ENCODE results near the gene LRRC74B. TPM values are rescaled to one million over a fixed set of nuclear protein-coding genes. Genes with fewer than 3 reads are reported as not detected.

Gene LRRC74B
- total and polyA plus RNA-seq, 9 donors, result 0.02 to 3.0 (median 0.31) TPM; not detected in 3

DNA sequence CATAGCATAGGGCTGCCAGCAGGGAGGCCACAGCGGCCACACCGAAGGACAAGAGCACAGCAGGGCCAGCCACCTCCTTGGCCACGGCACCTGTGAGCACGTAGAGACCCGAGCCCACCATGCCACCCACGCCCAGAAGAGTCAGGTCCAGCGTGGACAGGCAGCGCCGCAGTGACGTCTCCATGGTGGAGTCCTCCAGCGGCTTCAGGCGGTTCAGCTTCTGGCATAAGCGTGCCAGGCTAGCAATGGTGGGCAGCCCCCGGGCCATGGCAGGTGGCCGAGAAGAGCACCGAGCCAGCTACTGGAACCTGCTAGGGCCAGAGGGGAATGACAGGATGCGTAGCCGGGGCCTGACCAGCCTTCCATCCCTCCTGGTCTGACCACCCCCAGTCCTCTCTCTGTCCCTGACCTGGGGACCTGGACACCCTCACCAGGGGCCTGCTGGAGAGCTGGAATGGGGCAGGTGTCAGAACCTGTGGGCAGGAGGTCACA lies 14.2 kb upstream of the LRRC74B start:
- 78 to 91% (median 84%) methylated on average over 10 to 18 of the region's 18 CpGs for WGBS, 3 donors
- no peak overlapping the region for H3K27ac ChIP-seq
- H3K36me3 ChIP-seq, result no peaks in the 10 kb centered on the region
- TF ChIP-seq, protein P1, sequence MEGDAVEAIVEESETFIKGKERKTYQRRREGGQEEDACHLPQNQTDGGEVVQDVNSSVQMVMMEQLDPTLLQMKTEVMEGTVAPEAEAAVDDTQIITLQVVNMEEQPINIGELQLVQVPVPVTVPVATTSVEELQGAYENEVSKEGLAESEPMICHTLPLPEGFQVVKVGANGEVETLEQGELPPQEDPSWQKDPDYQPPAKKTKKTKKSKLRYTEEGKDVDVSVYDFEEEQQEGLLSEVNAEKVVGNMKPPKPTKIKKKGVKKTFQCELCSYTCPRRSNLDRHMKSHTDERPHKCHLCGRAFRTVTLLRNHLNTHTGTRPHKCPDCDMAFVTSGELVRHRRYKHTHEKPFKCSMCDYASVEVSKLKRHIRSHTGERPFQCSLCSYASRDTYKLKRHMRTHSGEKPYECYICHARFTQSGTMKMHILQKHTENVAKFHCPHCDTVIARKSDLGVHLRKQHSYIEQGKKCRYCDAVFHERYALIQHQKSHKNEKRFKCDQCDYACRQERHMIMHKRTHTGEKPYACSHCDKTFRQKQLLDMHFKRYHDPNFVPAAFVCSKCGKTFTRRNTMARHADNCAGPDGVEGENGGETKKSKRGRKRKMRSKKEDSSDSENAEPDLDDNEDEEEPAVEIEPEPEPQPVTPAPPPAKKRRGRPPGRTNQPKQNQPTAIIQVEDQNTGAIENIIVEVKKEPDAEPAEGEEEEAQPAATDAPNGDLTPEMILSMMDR (IDR thresholded peaks at IDR 0.05), result no peak
- no peak for TF ChIP-seq EP300 (IDR thresholded peaks at IDR 0.05)
- TF ChIP-seq POLR2A (IDR thresholded peaks at IDR 0.05), result no peak
- intact Hi-C loops (cut with DNase I), result no loop called here
- peaks cover 10% of the 10 kb centered on the region for H3K4me1 ChIP-seq (ENCODE audit: insufficient read depth)
- no peaks in the 10 kb centered on the region for H3K9me3 ChIP-seq
- H3K4me3 ChIP-seq, result no peak overlapping the region
- DNase-seq, result no peak
- H3K27me3 ChIP-seq, result no peaks in the 10 kb centered on the region

DNA sequence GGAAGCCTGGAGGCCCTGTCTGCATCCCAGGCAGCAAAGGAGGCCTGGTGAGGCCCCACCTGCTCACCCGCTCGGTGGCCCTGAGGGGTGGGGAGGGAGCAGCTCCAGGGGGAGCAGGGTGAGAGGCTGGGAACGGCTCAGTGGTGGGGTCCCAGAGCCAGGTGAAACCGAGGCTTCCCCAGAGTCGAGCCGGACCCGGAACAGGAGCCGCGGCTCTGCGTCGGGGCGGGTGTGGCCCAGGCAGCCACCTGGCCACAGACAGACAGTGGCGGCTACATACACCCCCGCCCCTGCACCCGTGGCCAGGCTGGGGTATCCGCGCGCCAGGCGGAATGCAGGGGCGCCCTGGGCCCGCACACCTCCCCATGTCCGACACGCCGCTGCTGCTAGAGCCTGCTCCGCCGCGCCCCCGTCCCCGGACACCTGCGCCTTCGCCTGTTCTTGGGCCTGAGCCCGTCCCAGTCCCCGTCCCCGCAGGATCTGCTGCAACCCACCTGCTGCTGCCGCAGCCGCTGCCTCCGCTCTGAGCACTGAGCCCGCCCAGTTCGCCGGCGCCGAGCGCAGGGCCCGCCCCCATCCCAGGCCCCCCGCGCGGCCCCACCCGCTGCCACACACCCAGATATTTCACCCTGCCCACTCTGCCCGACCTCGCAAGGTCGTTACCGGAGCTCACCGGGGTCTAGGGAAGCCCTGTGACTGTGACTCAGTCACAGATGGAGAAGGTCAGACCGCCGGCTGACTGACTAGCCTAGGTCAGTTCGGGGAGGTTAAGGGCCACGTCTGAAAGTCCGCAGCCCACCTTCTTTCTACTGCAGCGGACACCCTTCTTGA lies 13.5 kb upstream of the LRRC74B start, which contains the start of gene SLC7A4:
TSS of gene SLC7A4 (minus strand) at position 525 of the 831 bp plus-strand sequence. CDS start 749 bp downstream, outside the sequence.
- Histone ChIP-seq H3K36me3 (no peaks in the 10 kb centered on the region), H3K27me3 (no peaks in the 10 kb centered on the region), H3K4me3 (peak within 1 kb of the TSS; percentile 19), H3K4me1 (ENCODE audit: insufficient read depth) (peaks cover 8% of the 10 kb centered on the region), H3K27ac (no peak within 1 kb of the TSS), H3K9me3 (no peaks in the 10 kb centered on the region)
- TF ChIP-seq POLR2A (IDR thresholded peaks at IDR 0.05) (no peak), EP300 (IDR thresholded peaks at IDR 0.05) (no peak)
- TF ChIP-seq, protein P1 (IDR thresholded peaks at IDR 0.05), result no peak
- intact Hi-C loops (cut with DNase I), result no loop called here
- 5 to 7% (median 7%) methylated on average over 30 to 59 of the region's 59 CpGs for WGBS, 3 donors
- peak in 1 of 5 donors; percentile 62 for DNase-seq

DNA sequence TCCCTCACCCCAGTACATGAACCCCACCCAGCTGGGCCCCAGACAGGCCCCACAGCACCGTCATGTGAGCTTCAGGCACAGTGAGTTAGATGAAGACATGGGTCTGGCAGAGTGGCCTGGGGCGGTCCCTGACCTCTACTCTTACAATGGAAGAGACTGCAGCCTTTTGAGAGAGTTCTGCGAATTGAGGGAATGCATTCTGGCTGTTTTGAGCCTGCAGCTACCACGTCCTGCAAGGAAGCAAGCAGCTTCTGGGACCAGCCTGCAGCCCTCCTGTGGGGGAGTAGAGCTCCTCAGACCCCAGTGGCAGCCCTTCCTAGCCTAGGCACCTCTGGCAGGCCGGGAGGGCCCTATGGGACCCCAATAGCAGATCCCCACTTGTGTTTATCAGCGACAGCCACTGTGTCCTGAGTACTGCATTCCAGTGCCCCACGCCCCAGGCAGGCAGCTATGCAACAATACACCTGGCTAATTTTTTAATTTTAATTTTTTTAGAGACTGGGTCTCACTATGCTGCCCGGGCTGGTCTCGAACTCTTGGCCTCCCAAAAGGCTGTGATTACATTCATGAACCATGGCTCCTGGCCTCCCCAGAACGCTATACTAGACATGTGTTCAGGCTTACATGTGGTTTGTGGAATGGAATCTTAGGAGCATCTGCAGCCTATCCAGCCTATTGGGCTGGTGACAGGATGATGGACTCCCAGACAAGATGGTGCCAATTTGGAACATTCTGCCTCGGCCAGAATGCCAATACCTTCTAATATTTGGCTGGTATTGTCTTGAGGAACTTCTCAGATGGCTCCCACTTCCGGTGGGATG lies 12.7 kb upstream of the LRRC74B start:
- Histone ChIP-seq H3K27me3 (no peaks in the 10 kb centered on the region), H3K4me3 (no peak overlapping the region), H3K36me3 (no peaks in the 10 kb centered on the region), H3K9me3 (no peaks in the 10 kb centered on the region), H3K4me1 (ENCODE audit: insufficient read depth) (peaks cover 6% of the 10 kb centered on the region), H3K27ac (no peak overlapping the region)
- no peak for DNase-seq
- TF ChIP-seq, protein P1 (IDR thresholded peaks at IDR 0.05), result no peak
- TF ChIP-seq EP300 (IDR thresholded peaks at IDR 0.05) (no peak), POLR2A (IDR thresholded peaks at IDR 0.05) (no peak)
- 82 to 86% (median 85%) methylated on average over 12 of the region's 12 CpGs for WGBS, 3 donors
- intact Hi-C loops (cut with DNase I), result no loop called here

DNA sequence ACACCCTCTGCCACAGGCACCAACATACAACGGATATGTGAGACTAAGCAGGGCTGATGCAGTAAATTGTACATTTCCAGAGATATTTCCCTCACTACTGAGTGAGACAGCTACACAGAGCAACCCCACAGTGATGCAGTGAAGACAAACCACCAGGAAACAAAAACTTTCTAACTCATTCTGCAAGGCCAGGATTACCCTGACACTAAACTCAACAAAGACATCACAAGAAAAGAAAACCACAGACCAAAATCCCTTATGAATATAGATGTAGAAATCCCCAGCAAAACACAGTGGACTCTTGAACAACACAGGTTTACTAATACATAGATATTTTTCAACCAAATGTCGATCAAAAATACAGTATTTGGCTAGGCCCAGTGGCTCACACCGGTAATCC lies 11.9 kb upstream of the LRRC74B start:
- Histone ChIP-seq H3K27ac (no peak overlapping the region), H3K4me1 (ENCODE audit: insufficient read depth) (peaks cover 7% of the 10 kb centered on the region), H3K27me3 (no peaks in the 10 kb centered on the region), H3K9me3 (no peaks in the 10 kb centered on the region), H3K4me3 (no peak overlapping the region), H3K36me3 (no peaks in the 10 kb centered on the region)
- intact Hi-C loops (cut with DNase I), result no loop called here
- 90 to 95% (median 93%) methylated on average over 3 of the region's 3 CpGs for WGBS, 3 donors
- no peak for DNase-seq
- TF ChIP-seq, protein P1 (IDR thresholded peaks at IDR 0.05), result no peak
- TF ChIP-seq EP300 (IDR thresholded peaks at IDR 0.05) (no peak), POLR2A (IDR thresholded peaks at IDR 0.05) (no peak)
